ENCODE data around the gene SMG9. TPM values are rescaled to one million over a fixed set of nuclear protein-coding genes. Genes with fewer than 3 reads are reported as not detected.

Gene SMG9
- total RNA-seq, 1 experiment from 2014 or later, result 52.2 TPM

- peaks cover 0 to 8% of the 10 kb centered on the region in 2 experiments; a peak in 2 of 4 replicates for H3K4me1 Mint-ChIP-seq
- no peak for TF ChIP-seq CTCF (conservative IDR thresholded peaks at IDR 0.05)
- H2BK20ac ChIP-seq (ENCODE audit: low read depth, low read length, poor library complexity, severe bottlenecking), result no peak overlapping the region
- H3K9me3 ChIP-seq (ENCODE audit: control insufficient read depth, low read depth, low read length), result no peaks in the 10 kb centered on the region
- no peak overlapping the region for H3K18ac ChIP-seq (ENCODE audit: insufficient read length, low read depth, low read length)
- no peak overlapping the region for H3K27ac ChIP-seq (ENCODE audit: insufficient read length, low read depth, low read length)
- DNase-seq, result no peak
- no peak overlapping the region for H3K4me2 ChIP-seq (ENCODE audit: insufficient read depth, insufficient read length, low read length)
- H3K4me1 ChIP-seq (ENCODE audit: insufficient read depth, low read length), result no peaks in the 10 kb centered on the region
- no peaks in the 10 kb centered on the region for H3K79me1 ChIP-seq (ENCODE audit: insufficient read depth, low read depth, low read length, poor library complexity, severe bottlenecking)
- no peak overlapping the region for H3K14ac ChIP-seq (ENCODE audit: insufficient read depth, low read length)
- no peak overlapping the region for H2AK5ac ChIP-seq (ENCODE audit: insufficient read length, low read length)
- no peak overlapping the region for H3K27ac Mint-ChIP-seq
- H3K23ac ChIP-seq (ENCODE audit: insufficient read length, low read depth, low read length), result no peak overlapping the region
- peaks cover 9% of the 10 kb centered on the region for H3K27me3 ChIP-seq (ENCODE audit: insufficient read depth, low read length)
- peak overlapping the region in 1 of 2 experiments; percentile 24; a peak in 1 of 5 replicates for H3K4me3 Mint-ChIP-seq
- H3K4ac ChIP-seq (ENCODE audit: low read depth, low read length), result no peak overlapping the region
- H3K9me3 Mint-ChIP-seq, result no peaks in the 10 kb centered on the region; a peak in 3 of 5 replicates
- H2BK5ac ChIP-seq (ENCODE audit: insufficient read length, low read length), result no peak overlapping the region
- H3K9ac ChIP-seq (ENCODE audit: extremely low read depth, insufficient read length, low read length), result no peak overlapping the region
- no peaks in the 10 kb centered on the region; a peak in 1 of 7 replicates for H3K36me3 Mint-ChIP-seq (ENCODE audit: insufficient read depth in 1 of 3, low read depth in 3 of 3)
- H4K8ac ChIP-seq (replicated peaks; ENCODE audit: insufficient read length, low read depth, low read length), result no peak overlapping the region
- no peak overlapping the region for H2BK12ac ChIP-seq (ENCODE audit: insufficient read length, low read depth, low read length)
- H4K20me1 ChIP-seq (ENCODE audit: control insufficient read depth, insufficient read depth, insufficient read length), result peaks cover 2% of the 10 kb centered on the region
- no CpG with 5 or more reads among the region's 6 CpGs for WGBS (ENCODE audit: extremely low coverage, insufficient read length, low lambda C conversion rate)
- H3K23me2 ChIP-seq (ENCODE audit: insufficient read length, low read depth, low read length, poor library complexity, severe bottlenecking), result peaks cover 5% of the 10 kb centered on the region
- peaks cover 91% of the 10 kb centered on the region for H3K27me3 Mint-ChIP-seq (ENCODE audit: low read depth)
- H2BK15ac ChIP-seq (ENCODE audit: low read depth, low read length), result no peak overlapping the region
- H4K91ac ChIP-seq (ENCODE audit: insufficient read length, low read depth, low read length), result no peak overlapping the region
- H3K79me2 ChIP-seq (ENCODE audit: insufficient read depth, low read length), result no peaks in the 10 kb centered on the region
- H3T11ph ChIP-seq (ENCODE audit: low read length), result no peak overlapping the region
- H3K56ac ChIP-seq (ENCODE audit: insufficient read length, low read depth, low read length), result no peak overlapping the region
- no peak overlapping the region for H2AFZ ChIP-seq (ENCODE audit: low read length)
- no peak overlapping the region for H2BK120ac ChIP-seq (ENCODE audit: low read depth, low read length, poor library complexity, severe bottlenecking)
- H4K5ac ChIP-seq (ENCODE audit: insufficient read length, low read depth, low read length), result no peak overlapping the region
Observed at GRCh38 chr19:43797118-43797517, 42.4 kb upstream of the SMG9 start.

All from H9 (cell line).